AG04450 (cell line): ENCODE data around the gene UBE3D. TPM values are rescaled to one million over a fixed set of nuclear protein-coding genes. Genes with fewer than 3 reads are reported as not detected.

ENCODE experiments used
- CTCF ChIA-PET: fragments of 300-600, 350-600 bp; formaldehyde crosslinking; extraction: SDS; loops from one replicate; lab custom pipeline; 2022; ENCODE audit warnings: antibody characterized with exemption, inconsistent platforms; lab: Charles Lee
- POLR2A ChIA-PET: fragments of 350-600 bp; formaldehyde crosslinking; extraction: SDS; loops from one replicate; lab custom pipeline; 2021; ENCODE audit warnings: antibody characterized with exemption, inconsistent platforms; lab: Yijun Ruan, JAX
- DNase-seq: peaks from one replicate; pipeline ENCODE4 v3.0.0-alpha.2; 2011; ENCODE audit warnings: low read depth, low spot score
- H3K27ac ChIP-seq: one replicate; pipeline ENCODE4 v1.5.1; 2012; ENCODE audit warnings: low read depth, low read length, control low read depth
- H3K27me3 ChIP-seq: one replicate; pipeline ENCODE4 v1.6.0; 2012; ENCODE audit warnings: low read length; ENCODE audit not compliant: control insufficient read depth, insufficient read depth
- H3K4me3 ChIP-seq: 2 replicates; pipeline ENCODE4 v1.5.1; 2011; ENCODE audit warnings: mild to moderate bottlenecking, low read depth, low read length, control low read depth
- H3K9me3 ChIP-seq: 2 replicates; pipeline ENCODE4 v1.5.1; 2012; ENCODE audit warnings: low read length; ENCODE audit not compliant: control insufficient read depth, insufficient read depth
- CTCF ChIP-seq: IDR thresholded peaks from 2 replicates; pipeline ENCODE4 v1.5.1; 2011; ENCODE audit warnings: low read depth, low read length, control low read depth, inconsistent platforms
- polyA plus RNA-seq: library from polyadenylated mRNA; depleted of rRNA; stranded (reverse); fragments of >200 nt; gene quantifications from 2 replicates; pipeline ENCODE4 v1.2.3, GENCODE V29; 2011

The UBE3D gene
- polyA plus RNA-seq, 1 experiment: 6.4 TPM

- Histone ChIP-seq H3K4me3 (no peak overlapping the region), H3K27ac (no peak overlapping the region), H3K9me3 (no peaks in the 10 kb centered on the region), H3K27me3 (no peaks in the 10 kb centered on the region)
- TF ChIP-seq CTCF: no peak
- no peak for DNase-seq
- ChIA-PET POLR2A (interaction anchor here (0.7 kb wide), 1 partner anchor 431 kb away, joined by 3 read pairs; no protein-coding TSS in a partner anchor), CTCF (interaction anchor here (7.1 kb wide), 1 partner anchor 798 kb away, joined by 95 read pairs; no protein-coding TSS in a partner anchor)
Observed at GRCh38 chr6:83051377-83052172, 14.1 kb downstream of the UBE3D start.

- TF ChIP-seq CTCF: no peak
- ChIA-PET CTCF (interaction anchor here (0.6 to 1.5 kb wide), 7 partner anchors 8 to 795 kb away, joined by 3 to 7 read pairs (median 4); partner anchors contain the start of gene UBE3D), POLR2A (no interaction called here)
- H3K27ac ChIP-seq: no peak overlapping the region
- no peak overlapping the region for H3K4me3 ChIP-seq
- H3K27me3 ChIP-seq: no peaks in the 10 kb centered on the region
- no peak for DNase-seq
- no peaks in the 10 kb centered on the region for H3K9me3 ChIP-seq
Observed at GRCh38 chr6:83047065-83047754, 18.4 kb downstream of the UBE3D start.

- Histone ChIP-seq H3K4me3 (no peak overlapping the region), H3K9me3 (no peaks in the 10 kb centered on the region), H3K27me3 (no peaks in the 10 kb centered on the region), H3K27ac (no peak overlapping the region)
- CTCF ChIA-PET: interaction anchor here (0.8 to 2.5 kb wide), 2 partner anchors 13 to 21 kb away, joined by 3 to 7 read pairs; partner anchors contain the start of gene UBE3D
- DNase-seq: no peak
- POLR2A ChIA-PET: no interaction called here
- TF ChIP-seq CTCF: no peak
Observed at GRCh38 chr6:83044091-83044768, 21.4 kb downstream of the UBE3D start.

GRCh38 chr6:83042467-83043053, 23.1 kb downstream of the UBE3D start:
- no peak overlapping the region for H3K27ac ChIP-seq
- no peak for DNase-seq
- TF ChIP-seq CTCF: no peak
- ChIA-PET POLR2A (no interaction called here), CTCF (interaction anchor here (2.5 kb wide), 1 partner anchor 23 kb away, joined by 7 read pairs; the partner anchor contains the start of gene UBE3D)
- H3K27me3 ChIP-seq: no peaks in the 10 kb centered on the region
- H3K9me3 ChIP-seq: no peaks in the 10 kb centered on the region
- H3K4me3 ChIP-seq: no peak overlapping the region
